Stimulated activated naive B cell treated with anti-CD40 and anti-IgM and Interleukin-4, amounts not matched to agents 10 μg/mL and 1 μg/mL and 100 μg/mL, for 72 hours (primary cell): ENCODE data around the gene BBOF1.
A peak's percentile ranks its signal among the peaks of the same experiment; 100 is the strongest.

ENCODE experiments used
- ATAC-seq, 2 donors: fragments of 150-1000 bp; cut with Tn5 transposase; replicated peaks; 2 replicates each; pipeline ENCODE4 v1.10.0; 2021; ENCODE audit warnings: moderate library complexity in 1 of 2
- DNase-seq: peaks from one replicate; pipeline ENCODE4 v3.0.0; 2021
- H3K27ac Mint-ChIP-seq: one replicate; pipeline ENCODE4 v1.8.0; 2022; ENCODE audit warnings: mild to moderate bottlenecking, mixed read lengths
- H3K27me3 Mint-ChIP-seq, 2 donors: one replicate each; pipeline ENCODE4 v1.8.0; 2022; ENCODE audit warnings: mixed read lengths in 2 of 2
- H3K36me3 Mint-ChIP-seq, 2 donors: one replicate each; pipeline ENCODE4 v1.8.0; 2022; ENCODE audit warnings: mixed read lengths in 2 of 2, mild to moderate bottlenecking in 1 of 2
- H3K4me1 Mint-ChIP-seq, 2 donors: one replicate each; pipeline ENCODE4 v1.8.0; 2022; ENCODE audit warnings: mixed read lengths in 2 of 2, mild to moderate bottlenecking in 1 of 2
- H3K4me3 Mint-ChIP-seq, 2 donors: one replicate each; pipeline ENCODE4 v1.8.0; 2022; ENCODE audit warnings: mild to moderate bottlenecking in 2 of 2, mixed read lengths in 2 of 2, moderate library complexity in 1 of 2
- H3K9me3 Mint-ChIP-seq, 2 donors: one replicate each; pipeline ENCODE4 v1.8.0; 2022; ENCODE audit warnings: mixed read lengths in 2 of 2, mild to moderate bottlenecking in 1 of 2

BBOF1 gene

DNA sequence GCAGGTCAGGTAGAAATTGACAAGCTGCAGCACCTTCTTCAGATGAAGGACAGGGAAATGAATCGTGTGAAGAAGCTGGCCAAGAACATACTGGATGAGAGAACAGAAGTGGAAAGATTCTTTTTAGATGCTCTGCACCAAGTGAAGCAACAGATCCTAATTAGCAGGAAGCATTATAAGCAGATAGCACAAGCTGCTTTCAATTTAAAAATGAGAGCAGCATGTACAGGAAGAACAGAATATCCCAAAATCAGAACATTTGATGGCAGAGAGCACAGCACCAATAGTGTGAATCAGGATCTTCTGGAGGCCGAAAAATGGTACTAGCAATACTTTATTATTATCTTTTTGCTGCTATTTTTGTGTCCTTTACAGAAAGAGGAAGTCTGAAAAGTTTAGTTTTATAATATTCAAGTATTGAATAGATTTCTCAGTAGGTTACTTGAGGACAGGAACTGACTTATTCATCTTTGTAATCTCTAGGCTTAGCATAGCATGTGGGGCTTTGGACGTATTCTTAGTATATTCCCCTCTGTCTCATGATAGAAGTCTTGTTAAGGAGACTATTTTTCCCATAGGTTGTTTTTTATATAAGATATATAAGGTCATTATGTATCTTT lies 30.8 kb downstream of the BBOF1 start:
- H3K27ac Mint-ChIP-seq, result no peak overlapping the region
- peaks cover 5 to 11% of the 10 kb centered on the region in 2 donors for H3K4me1 Mint-ChIP-seq

DNA sequence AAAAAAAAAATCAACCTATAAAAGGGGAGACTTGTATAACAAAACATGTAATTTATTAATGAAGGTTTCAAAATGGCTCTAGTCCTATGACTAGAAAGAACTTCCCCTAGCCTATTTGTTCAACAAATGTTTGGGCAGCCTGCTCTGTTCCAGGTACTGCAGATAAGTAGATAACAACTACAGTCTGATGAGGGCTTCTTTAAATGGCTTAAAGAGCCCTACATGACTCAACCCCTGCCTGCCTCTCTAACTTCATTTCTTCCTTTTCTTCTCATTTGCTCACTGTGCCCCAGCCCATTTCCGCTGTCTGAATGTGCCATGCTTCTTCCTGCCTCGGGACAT lies 43.6 kb downstream of the BBOF1 start:
- Mint-ChIP-seq H3K27ac (no peak overlapping the region), H3K9me3 (no peaks in the 10 kb centered on the region), H3K4me3 (no peak overlapping the region), H3K27me3 (no peaks in the 10 kb centered on the region), H3K4me1 (no peaks in the 10 kb centered on the region), H3K36me3 (peaks cover 23 to 37% of the 10 kb centered on the region in 2 donors)
- ATAC-seq, result no peak
- DNase-seq, result no peak

More for the DNA sequence above, 30.8 kb downstream of the BBOF1 start:
- Mint-ChIP-seq H3K27me3 (no peaks in the 10 kb centered on the region), H3K4me3 (no peak overlapping the region), H3K36me3 (no peaks in the 10 kb centered on the region), H3K9me3 (no peaks in the 10 kb centered on the region)
- DNase-seq (no peak), ATAC-seq (peak; percentile 76 to 79)

DNA sequence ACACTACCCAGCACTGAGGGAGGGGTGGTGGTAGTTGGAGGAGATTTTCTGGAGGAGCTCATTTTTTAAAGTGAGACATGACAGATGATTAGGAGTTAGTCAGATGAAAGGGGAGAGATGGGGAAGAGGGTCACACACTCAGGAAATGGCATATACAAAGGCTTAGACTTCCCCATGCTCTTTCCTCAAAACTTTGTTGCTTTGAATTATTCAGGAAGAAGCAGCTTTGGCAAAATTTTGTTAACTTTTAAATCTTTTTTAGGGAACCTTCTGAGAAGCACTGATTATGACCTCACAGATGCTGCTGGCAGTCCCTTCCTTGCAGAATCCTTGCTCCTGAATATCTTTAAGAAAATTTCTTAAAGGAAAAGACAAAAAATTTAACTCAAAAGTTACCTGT lies 45.3 kb downstream of the BBOF1 start:
- DNase-seq, result no peak
- no peaks in the 10 kb centered on the region for H3K4me1 Mint-ChIP-seq
- no peak overlapping the region for H3K4me3 Mint-ChIP-seq
- H3K36me3 Mint-ChIP-seq, result peaks cover 24 to 38% of the 10 kb centered on the region in 2 donors
- ATAC-seq, result no peak
- no peak overlapping the region for H3K27ac Mint-ChIP-seq
- no peaks in the 10 kb centered on the region for H3K9me3 Mint-ChIP-seq
- no peaks in the 10 kb centered on the region for H3K27me3 Mint-ChIP-seq

DNA sequence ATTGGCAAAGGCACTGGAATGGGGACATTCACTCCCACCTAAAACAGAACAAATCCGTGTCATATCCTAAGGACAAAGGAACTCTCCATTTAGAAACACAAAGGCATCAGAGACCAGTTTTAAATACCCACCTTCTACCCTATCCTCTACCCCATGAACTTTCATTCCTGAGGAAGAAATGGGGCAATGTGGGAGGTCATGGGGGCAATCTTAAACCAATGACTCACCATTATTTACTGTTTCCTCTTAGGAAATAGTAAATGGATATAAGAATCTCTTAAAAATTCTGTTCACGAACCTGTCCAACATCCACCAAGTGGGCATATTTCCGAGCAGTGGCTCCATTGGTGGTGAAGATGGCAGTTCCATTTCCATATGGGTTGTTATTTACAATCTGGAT lies 45.7 kb downstream of the BBOF1 start:
- no peak for ATAC-seq
- no peaks in the 10 kb centered on the region for H3K9me3 Mint-ChIP-seq
- H3K27ac Mint-ChIP-seq, result no peak overlapping the region
- H3K4me1 Mint-ChIP-seq, result no peaks in the 10 kb centered on the region
- peaks cover 24 to 41% of the 10 kb centered on the region in 2 donors for H3K36me3 Mint-ChIP-seq
- no peak for DNase-seq
- H3K4me3 Mint-ChIP-seq, result no peak overlapping the region
- H3K27me3 Mint-ChIP-seq, result no peaks in the 10 kb centered on the region

DNA sequence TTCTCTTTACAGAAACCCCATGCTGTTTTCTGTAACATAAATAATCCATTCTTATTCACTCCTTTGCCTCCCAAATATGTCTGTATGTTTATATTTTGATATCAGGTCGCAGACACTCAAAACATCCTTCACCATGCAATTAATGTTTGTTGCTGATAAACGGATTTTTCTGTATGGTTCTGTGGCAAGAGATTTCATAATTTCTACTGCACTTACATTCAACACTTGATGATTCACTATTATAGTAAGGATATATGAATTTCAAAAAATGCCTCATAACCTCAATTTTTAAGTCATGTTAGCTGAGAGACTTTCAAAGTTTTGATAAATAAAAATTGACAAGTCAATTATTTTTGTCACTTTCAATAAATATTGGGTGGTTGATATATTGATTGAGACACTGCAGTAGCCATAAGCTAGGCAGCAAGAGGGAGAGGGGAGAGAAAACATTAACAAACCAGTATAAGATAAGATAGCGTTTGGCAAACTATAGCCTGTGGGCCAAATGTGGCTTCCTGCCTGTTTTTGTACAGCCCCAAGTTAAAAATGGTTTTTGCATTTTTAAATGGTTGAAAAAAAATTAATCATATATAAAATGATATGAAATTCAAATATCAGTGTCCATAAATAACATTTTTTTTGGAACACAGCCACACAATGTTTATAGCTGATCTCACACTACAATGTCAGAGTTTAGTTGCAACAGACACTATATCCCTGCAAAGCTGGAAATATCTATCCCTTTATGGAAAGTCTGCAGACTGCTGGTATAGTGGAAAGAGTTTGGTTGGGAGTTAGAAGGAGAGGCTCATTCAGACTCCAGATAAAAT lies 46.8 kb downstream of the BBOF1 start:
- no peak for DNase-seq
- no peak overlapping the region for H3K4me3 Mint-ChIP-seq
- no peaks in the 10 kb centered on the region for H3K27me3 Mint-ChIP-seq
- H3K27ac Mint-ChIP-seq, result no peak overlapping the region
- H3K4me1 Mint-ChIP-seq, result no peaks in the 10 kb centered on the region
- no peaks in the 10 kb centered on the region for H3K9me3 Mint-ChIP-seq
- no peak for ATAC-seq
- peaks cover 21 to 37% of the 10 kb centered on the region in 2 donors for H3K36me3 Mint-ChIP-seq

GRCh38 chr14:74077401-74077800 lies 58.3 kb downstream of the BBOF1 start:
- H3K27ac Mint-ChIP-seq, result no peak overlapping the region

GRCh38 chr14:74080820-74081460 lies 61.8 kb downstream of the BBOF1 start:
- DNase-seq (no peak), ATAC-seq (no peak)
- no peak overlapping the region for H3K27ac Mint-ChIP-seq
- H3K4me3 Mint-ChIP-seq, result no peak overlapping the region
- no peaks in the 10 kb centered on the region for H3K36me3 Mint-ChIP-seq
- H3K4me1 Mint-ChIP-seq, result peaks cover 10 to 18% of the 10 kb centered on the region in 2 donors
- no peaks in the 10 kb centered on the region for H3K27me3 Mint-ChIP-seq
- no peaks in the 10 kb centered on the region for H3K9me3 Mint-ChIP-seq

More at GRCh38 chr14:74077401-74077800, 58.3 kb downstream of the BBOF1 start:
- Mint-ChIP-seq H3K9me3 (no peaks in the 10 kb centered on the region), H3K4me1 (peaks cover 0 to 2% of the 10 kb centered on the region in 2 donors), H3K36me3 (peaks cover 0 to 3% of the 10 kb centered on the region in 2 donors), H3K4me3 (no peak overlapping the region), H3K27me3 (no peaks in the 10 kb centered on the region)
- ATAC-seq, result no peak
- DNase-seq, result no peak

DNA sequence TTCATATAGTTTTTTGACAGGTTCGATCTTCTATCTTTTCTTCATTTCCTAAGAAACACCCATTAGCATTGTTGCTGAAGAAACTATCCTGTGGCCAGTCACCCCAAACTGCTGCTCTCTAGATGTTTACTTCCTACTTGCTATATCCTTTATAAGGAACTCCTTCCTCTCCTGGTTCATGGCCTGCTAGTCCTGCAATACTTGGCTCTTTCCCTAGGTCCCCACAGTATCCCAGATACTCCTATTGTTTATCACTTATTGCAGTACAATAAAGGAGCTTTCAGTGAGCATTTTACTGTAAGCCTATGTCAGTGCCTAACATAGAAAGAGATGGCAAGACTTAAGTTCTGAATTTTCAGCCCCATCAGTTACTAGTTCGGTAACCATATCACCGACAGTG lies 62.3 kb downstream of the BBOF1 start:
- H3K4me3 Mint-ChIP-seq, result no peak overlapping the region
- no peaks in the 10 kb centered on the region for H3K9me3 Mint-ChIP-seq

DNA sequence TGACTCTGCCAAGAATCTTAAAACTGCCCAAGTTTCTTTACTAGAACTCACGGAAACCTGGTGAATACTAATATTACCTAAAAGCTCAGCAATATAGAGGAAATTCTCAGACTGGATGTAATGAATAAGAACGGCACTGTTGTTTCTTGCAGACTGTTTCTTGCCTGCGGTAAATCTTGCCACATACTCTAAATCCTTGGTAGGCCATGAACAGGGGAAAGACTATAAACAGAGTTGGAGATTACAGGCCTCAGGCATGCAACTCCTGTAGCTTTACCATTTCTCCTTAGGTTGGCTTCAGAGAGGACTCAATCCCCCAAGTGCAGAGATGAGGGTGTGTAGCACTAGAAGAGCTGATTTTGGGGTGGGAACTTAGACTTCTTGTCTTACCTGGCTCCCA lies 64.0 kb downstream of the BBOF1 start:
- no peaks in the 10 kb centered on the region for H3K27me3 Mint-ChIP-seq
- no peak overlapping the region for H3K27ac Mint-ChIP-seq
- ATAC-seq, result no peak
- no peaks in the 10 kb centered on the region for H3K9me3 Mint-ChIP-seq
- H3K36me3 Mint-ChIP-seq, result peaks cover 0 to 2% of the 10 kb centered on the region in 2 donors
- peak overlapping the region; percentile 99 to 100 for H3K4me3 Mint-ChIP-seq
- H3K4me1 Mint-ChIP-seq, result peaks cover 14 to 26% of the 10 kb centered on the region in 2 donors
- no peak for DNase-seq

More for the DNA sequence above, 62.3 kb downstream of the BBOF1 start:
- H3K36me3 Mint-ChIP-seq, result peaks cover 0 to 2% of the 10 kb centered on the region in 2 donors
- no peaks in the 10 kb centered on the region for H3K27me3 Mint-ChIP-seq
- peaks cover 13 to 23% of the 10 kb centered on the region in 2 donors for H3K4me1 Mint-ChIP-seq
- no peak overlapping the region for H3K27ac Mint-ChIP-seq
- ATAC-seq (no peak), DNase-seq (no peak)

GRCh38 chr14:74083784-74084276 lies 64.7 kb downstream of the BBOF1 start:
- H3K27ac Mint-ChIP-seq, result peak overlapping the region; percentile 99
- no peaks in the 10 kb centered on the region for H3K27me3 Mint-ChIP-seq
- peaks cover 3 to 4% of the 10 kb centered on the region in 2 donors for H3K36me3 Mint-ChIP-seq
- DNase-seq (no peak), ATAC-seq (peak; percentile 7 to 15)
- peaks cover 16 to 33% of the 10 kb centered on the region in 2 donors for H3K4me1 Mint-ChIP-seq
- no peaks in the 10 kb centered on the region for H3K9me3 Mint-ChIP-seq
- peak overlapping the region; percentile 99 to 100 for H3K4me3 Mint-ChIP-seq

GRCh38 chr14:74084277-74085046 lies 65.3 kb downstream of the BBOF1 start, which contains the start of the genes ALDH6A1 and LIN52:
Gene ALDH6A1, minus strand, starts transcription at chr14:74084453. Its CDS starts 59 bp downstream, at chr14:74084394.
Gene LIN52, plus strand, starts transcription at chr14:74084956. Its CDS starts 19 bp downstream, at chr14:74084975.
- Mint-ChIP-seq H3K4me1 (peaks cover 20 to 38% of the 10 kb centered on the region in 2 donors), H3K27ac (peak within 1 kb of the TSS; percentile 99), H3K9me3 (peaks cover 1 to 4% of the 10 kb centered on the region in 2 donors), H3K27me3 (no peaks in the 10 kb centered on the region), H3K36me3 (peaks cover 7 to 8% of the 10 kb centered on the region in 2 donors), H3K4me3 (peak within 1 kb of the TSS; percentile 99 to 100)
- DNase-seq, result peak; percentile 99
- ATAC-seq, result peak; percentile 88 to 93

DNA sequence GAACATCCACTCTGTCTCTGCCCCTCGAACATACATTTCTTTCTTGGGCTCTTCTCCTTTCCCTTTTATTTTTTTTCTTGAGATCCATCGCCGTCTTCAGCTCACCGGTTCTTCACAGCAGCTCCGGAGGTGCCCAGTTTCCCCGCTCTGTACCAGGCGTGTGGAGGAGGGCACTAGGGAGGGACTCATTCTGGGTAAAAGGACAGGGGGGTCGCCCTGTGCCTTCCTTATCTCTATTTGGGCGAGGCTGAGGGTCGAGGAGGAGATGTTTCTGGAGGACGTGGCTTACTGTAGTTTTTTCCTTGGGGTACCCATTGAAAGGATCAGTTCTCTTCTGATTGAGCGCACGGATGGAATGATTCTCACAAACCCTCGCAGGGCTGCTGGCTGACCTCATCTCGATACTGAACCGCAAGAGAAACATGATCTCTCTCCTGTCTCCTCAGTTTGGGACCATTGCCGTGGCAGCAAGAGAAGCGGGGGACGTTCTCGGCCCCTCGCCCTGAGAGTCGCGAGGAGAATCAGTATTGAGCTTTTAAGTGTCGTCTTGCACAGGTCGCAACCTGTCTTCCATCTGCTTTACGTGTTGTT lies 66.0 kb downstream of the BBOF1 start:
- Mint-ChIP-seq H3K27ac (peak overlapping the region; percentile 99), H3K36me3 (peaks cover 7 to 8% of the 10 kb centered on the region in 2 donors), H3K27me3 (no peaks in the 10 kb centered on the region), H3K4me1 (peaks cover 20 to 38% of the 10 kb centered on the region in 2 donors), H3K9me3 (peaks cover 1 to 4% of the 10 kb centered on the region in 2 donors), H3K4me3 (peak overlapping the region; percentile 99 to 100)
- peak; percentile 22 for DNase-seq
- peak; percentile 4 to 8 for ATAC-seq

DNA sequence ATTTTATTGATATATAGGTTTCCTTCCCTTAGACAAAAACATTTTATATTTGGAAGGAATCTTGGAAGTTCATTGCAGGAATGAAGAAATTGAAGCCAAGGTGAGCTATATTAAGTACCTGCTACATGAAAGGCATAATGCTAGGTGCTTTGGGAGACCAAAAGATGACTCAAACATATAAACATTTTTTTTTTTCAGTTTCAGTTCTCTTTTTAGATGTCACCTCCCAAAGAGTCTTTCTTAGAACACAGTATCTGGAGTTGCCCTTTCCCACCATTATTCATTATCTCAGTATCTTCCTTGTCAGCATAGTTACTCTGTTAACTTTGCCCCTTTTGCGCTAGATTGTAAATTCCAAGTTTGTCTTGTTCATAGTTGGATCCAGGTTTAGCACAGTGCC lies 66.7 kb downstream of the BBOF1 start:
- H3K27me3 Mint-ChIP-seq, result no peaks in the 10 kb centered on the region
- ATAC-seq, result peak; percentile 21 to 35
- no peak for DNase-seq
- peaks cover 10 to 11% of the 10 kb centered on the region in 2 donors for H3K36me3 Mint-ChIP-seq
- H3K4me1 Mint-ChIP-seq, result peaks cover 20 to 38% of the 10 kb centered on the region in 2 donors
- peak overlapping the region; percentile 99 for H3K27ac Mint-ChIP-seq
- H3K9me3 Mint-ChIP-seq, result peaks cover 1 to 4% of the 10 kb centered on the region in 2 donors
- peak overlapping the region; percentile 99 to 100 for H3K4me3 Mint-ChIP-seq
